HG03097 (cell line): Measurements from ENCODE around the gene PPP2R3B.
"Not testable (repeated sequence)": the region's sequence is repeated elsewhere in the genome, so short reads cannot be mapped to it uniquely, and the experiment has no call there.

Experiments
- ATAC-seq: cut with Tn5 transposase; IDR thresholded peaks from one replicate; pipeline ENCODE4 v1.9.1; 2021; ENCODE audit not compliant: unreplicated experiment, low FRiP score

The PPP2R3B gene

GRCh38 chrX:327660-328126 lies 59.0 kb downstream of the PPP2R3B start:
- no peak for ATAC-seq

GRCh38 chrX:324664-325063 lies 62.0 kb downstream of the PPP2R3B start:
- not testable (repeated sequence) for ATAC-seq

- ATAC-seq: no peak
These were observed 62.7 kb downstream of the PPP2R3B start for GRCh38 chrX:323721-324628.

GRCh38 chrX:320126-320783 lies 66.5 kb downstream of the PPP2R3B start:
- ATAC-seq: no peak

- no peak for ATAC-seq
These were observed 67.1 kb downstream of the PPP2R3B start for GRCh38 chrX:319579-320125.

- ATAC-seq: peak; percentile 86
These were observed 67.7 kb downstream of the PPP2R3B start, which contains the start of gene GTPBP6 for GRCh38 chrX:318739-319578. Gene GTPBP6, minus strand, starts transcription at chrX:318796. Its CDS starts 9 bp downstream, at chrX:318787.

GRCh38 chrX:318068-318738 lies 68.5 kb downstream of the PPP2R3B start:
- ATAC-seq: peak; percentile 56

- no peak for ATAC-seq
These were observed 69.2 kb downstream of the PPP2R3B start for GRCh38 chrX:317424-318067.

GRCh38 chrX:316351-317325 lies 70.1 kb downstream of the PPP2R3B start:
- no peak for ATAC-seq

- no peak for ATAC-seq
These were observed 71.7 kb downstream of the PPP2R3B start for GRCh38 chrX:314781-315595.

GRCh38 chrX:314049-314448 lies 72.7 kb downstream of the PPP2R3B start:
- no peak for ATAC-seq

- no peak for ATAC-seq
These were observed 73.2 kb downstream of the PPP2R3B start for GRCh38 chrX:313546-313945.

- ATAC-seq: no peak
These were observed 73.9 kb downstream of the PPP2R3B start for GRCh38 chrX:312621-313331.

GRCh38 chrX:311156-312129 lies 75.3 kb downstream of the PPP2R3B start:
- no peak for ATAC-seq

- ATAC-seq: no peak
These were observed 76.0 kb downstream of the PPP2R3B start for GRCh38 chrX:310621-311155.
